ENCODE data around the gene TPK1.

Gene TPK1

DNA sequence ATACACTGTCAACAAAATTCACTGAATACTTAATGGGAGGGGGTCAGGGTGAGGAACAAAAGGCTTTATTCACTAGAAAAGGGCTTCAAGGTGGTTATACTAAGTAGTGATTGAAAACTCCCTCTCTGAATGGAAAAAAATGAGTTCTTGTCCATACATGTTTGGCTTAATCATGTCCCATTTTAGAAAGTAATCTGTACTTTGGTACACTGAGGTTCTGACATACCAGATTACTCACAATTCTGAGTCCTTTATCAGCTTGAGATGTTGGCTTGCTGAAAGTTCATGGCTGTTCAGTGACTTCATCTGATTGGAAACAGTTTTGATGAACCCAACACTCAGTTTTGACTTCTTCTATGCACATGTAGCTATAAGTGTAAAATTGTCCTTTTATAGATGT lies 419.5 kb downstream of the TPK1 start:
- no peak overlapping the region for H3K4me3 ChIP-seq (ENCODE audit: low read length in 2 of 2)

DNA sequence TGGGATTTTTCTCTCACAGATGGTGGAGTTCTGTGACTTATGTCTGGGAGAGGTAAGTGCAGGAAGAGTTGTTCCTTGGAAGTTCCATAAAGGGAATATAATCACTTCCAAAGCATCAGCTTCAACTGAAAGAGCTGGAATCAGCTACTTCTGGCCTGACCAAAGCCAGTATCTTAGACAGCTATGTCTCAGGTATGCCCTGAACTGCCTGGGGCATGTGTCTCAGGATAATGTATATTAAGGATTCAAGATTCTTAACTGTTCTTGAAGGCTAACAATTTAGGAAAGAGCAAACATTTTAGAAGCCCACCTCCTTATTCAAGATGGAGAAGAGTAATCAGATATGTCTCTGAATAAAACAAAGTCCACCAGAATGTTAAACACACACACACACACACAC lies 420.0 kb downstream of the TPK1 start:
- H3K9me3 ChIP-seq (ENCODE audit: control insufficient read depth in 2 of 2, low read length in 2 of 2), result no peaks in the 10 kb centered on the region
- no peaks in the 10 kb centered on the region for H3K27me3 ChIP-seq (ENCODE audit: control insufficient read depth in 2 of 2, insufficient read depth in 2 of 2, low read length in 2 of 2)
- no peak overlapping the region for H3K9ac ChIP-seq (ENCODE audit: low read depth in 1 of 2, low read length in 2 of 2)
- no peak overlapping the region for H3K4me3 ChIP-seq (ENCODE audit: low read length in 2 of 2)
- H3K4me1 ChIP-seq (ENCODE audit: control insufficient read depth in 2 of 2, insufficient read depth in 2 of 2, low read length in 2 of 2), result no peaks in the 10 kb centered on the region
- no peak overlapping the region for H3K27ac ChIP-seq (ENCODE audit: low read depth in 2 of 2, low read length in 2 of 2)
- no peaks in the 10 kb centered on the region for H3K36me3 ChIP-seq (ENCODE audit: control insufficient read depth in 2 of 2, insufficient read depth in 2 of 2, low read length in 2 of 2)

More for the DNA sequence above, 419.5 kb downstream of the TPK1 start:
- no peak overlapping the region for H3K9ac ChIP-seq (ENCODE audit: low read depth in 1 of 2, low read length in 2 of 2)
- no peak overlapping the region for H3K27ac ChIP-seq (ENCODE audit: low read depth in 2 of 2, low read length in 2 of 2)
- no peaks in the 10 kb centered on the region for H3K9me3 ChIP-seq (ENCODE audit: control insufficient read depth in 2 of 2, low read length in 2 of 2)
- H3K27me3 ChIP-seq (ENCODE audit: control insufficient read depth in 2 of 2, insufficient read depth in 2 of 2, low read length in 2 of 2), result no peaks in the 10 kb centered on the region
- H3K36me3 ChIP-seq (ENCODE audit: control insufficient read depth in 2 of 2, insufficient read depth in 2 of 2, low read length in 2 of 2), result no peaks in the 10 kb centered on the region
- H3K4me1 ChIP-seq (ENCODE audit: control insufficient read depth in 2 of 2, insufficient read depth in 2 of 2, low read length in 2 of 2), result no peaks in the 10 kb centered on the region

DNA sequence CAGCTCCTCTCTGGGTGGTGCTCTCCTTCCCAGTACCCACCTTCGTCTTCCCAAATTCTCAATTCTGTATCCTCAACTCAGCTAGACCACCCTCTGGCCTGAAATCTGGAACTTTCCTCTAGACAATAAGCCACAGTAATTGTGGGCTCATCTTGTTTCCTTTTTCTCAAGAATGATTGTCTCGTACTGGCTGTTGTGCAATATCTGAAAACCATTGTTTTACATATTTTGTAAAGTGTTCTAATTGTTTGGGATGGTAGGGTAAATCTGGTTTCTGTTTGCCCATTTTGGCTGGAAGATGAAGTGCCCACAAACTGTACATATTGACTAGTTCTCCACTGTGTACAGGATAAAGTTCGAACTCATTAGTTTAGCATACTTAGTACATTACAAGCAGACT lies 421.0 kb downstream of the TPK1 start:
- H3K27ac ChIP-seq (ENCODE audit: low read depth in 2 of 2, low read length in 2 of 2), result no peak overlapping the region

DNA sequence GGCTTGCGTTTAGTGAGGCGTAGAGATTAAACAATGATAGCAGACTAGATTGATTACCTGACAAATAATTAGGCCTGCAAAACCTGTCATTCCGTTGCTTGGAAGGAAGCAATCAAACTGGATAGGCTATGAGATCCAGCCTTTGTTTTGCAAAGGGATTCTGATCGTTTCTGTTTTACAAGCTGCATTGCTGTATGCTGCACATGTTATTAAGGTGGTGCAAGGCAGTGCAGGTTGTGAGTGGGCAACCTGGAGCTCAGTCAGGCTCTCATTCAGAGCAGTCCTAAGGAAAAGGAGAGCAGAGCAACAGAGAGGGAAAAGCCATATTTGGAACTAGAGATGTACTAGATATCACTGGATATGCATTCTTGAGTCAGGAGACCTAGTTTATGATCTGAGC lies 425.4 kb downstream of the TPK1 start:
- Histone ChIP-seq H3K27ac (ENCODE audit: low read depth in 2 of 2, low read length in 2 of 2) (no peak overlapping the region), H3K9me3 (ENCODE audit: control insufficient read depth in 2 of 2, low read length in 2 of 2) (no peaks in the 10 kb centered on the region), H3K4me1 (ENCODE audit: control insufficient read depth in 2 of 2, insufficient read depth in 2 of 2, low read length in 2 of 2) (no peaks in the 10 kb centered on the region), H3K9ac (ENCODE audit: low read depth in 1 of 2, low read length in 2 of 2) (no peak overlapping the region), H3K4me3 (ENCODE audit: low read length in 2 of 2) (no peak overlapping the region), H3K27me3 (ENCODE audit: control insufficient read depth in 2 of 2, insufficient read depth in 2 of 2, low read length in 2 of 2) (peaks cover 0 to 4% of the 10 kb centered on the region in 2 donors), H3K36me3 (ENCODE audit: control insufficient read depth in 2 of 2, insufficient read depth in 2 of 2, low read length in 2 of 2) (no peaks in the 10 kb centered on the region)

More for the DNA sequence above, 421.0 kb downstream of the TPK1 start:
- Histone ChIP-seq H3K27me3 (ENCODE audit: control insufficient read depth in 2 of 2, insufficient read depth in 2 of 2, low read length in 2 of 2) (peaks cover 0 to 2% of the 10 kb centered on the region in 2 donors), H3K9ac (ENCODE audit: low read depth in 1 of 2, low read length in 2 of 2) (no peak overlapping the region), H3K9me3 (ENCODE audit: control insufficient read depth in 2 of 2, low read length in 2 of 2) (no peaks in the 10 kb centered on the region), H3K4me3 (ENCODE audit: low read length in 2 of 2) (no peak overlapping the region), H3K36me3 (ENCODE audit: control insufficient read depth in 2 of 2, insufficient read depth in 2 of 2, low read length in 2 of 2) (no peaks in the 10 kb centered on the region), H3K4me1 (ENCODE audit: control insufficient read depth in 2 of 2, insufficient read depth in 2 of 2, low read length in 2 of 2) (no peaks in the 10 kb centered on the region)

DNA sequence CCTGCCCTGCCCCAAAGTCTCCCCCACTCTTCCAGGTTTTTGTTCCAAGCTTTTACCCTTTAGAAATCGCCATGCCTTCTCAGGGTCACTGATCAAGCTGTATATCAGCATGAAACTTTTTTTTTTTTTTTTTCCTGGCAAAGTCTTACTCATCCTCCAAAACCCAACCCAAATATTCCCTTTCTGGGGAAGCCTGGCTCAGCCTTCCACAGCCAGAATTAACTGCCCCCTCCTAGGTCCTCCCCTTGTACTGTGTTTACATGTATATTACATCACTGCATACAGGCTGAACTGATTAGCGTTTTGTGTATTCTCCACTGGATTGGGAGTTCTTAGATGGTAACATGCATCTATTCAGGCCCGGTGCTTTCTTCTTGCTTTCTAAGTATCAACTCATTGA lies 427.7 kb downstream of the TPK1 start:
- H3K4me3 ChIP-seq (ENCODE audit: low read length in 2 of 2), result no peak overlapping the region
- H3K9ac ChIP-seq (ENCODE audit: low read depth in 1 of 2, low read length in 2 of 2), result no peak overlapping the region
- H3K4me1 ChIP-seq (ENCODE audit: control insufficient read depth in 2 of 2, insufficient read depth in 2 of 2, low read length in 2 of 2), result no peaks in the 10 kb centered on the region
- H3K27ac ChIP-seq (ENCODE audit: low read depth in 2 of 2, low read length in 2 of 2), result no peak overlapping the region
- H3K36me3 ChIP-seq (ENCODE audit: control insufficient read depth in 2 of 2, insufficient read depth in 2 of 2, low read length in 2 of 2), result no peaks in the 10 kb centered on the region
- H3K27me3 ChIP-seq (ENCODE audit: control insufficient read depth in 2 of 2, insufficient read depth in 2 of 2, low read length in 2 of 2), result peaks cover 0 to 4% of the 10 kb centered on the region in 2 donors
- H3K9me3 ChIP-seq (ENCODE audit: control insufficient read depth in 2 of 2, low read length in 2 of 2), result no peaks in the 10 kb centered on the region

DNA sequence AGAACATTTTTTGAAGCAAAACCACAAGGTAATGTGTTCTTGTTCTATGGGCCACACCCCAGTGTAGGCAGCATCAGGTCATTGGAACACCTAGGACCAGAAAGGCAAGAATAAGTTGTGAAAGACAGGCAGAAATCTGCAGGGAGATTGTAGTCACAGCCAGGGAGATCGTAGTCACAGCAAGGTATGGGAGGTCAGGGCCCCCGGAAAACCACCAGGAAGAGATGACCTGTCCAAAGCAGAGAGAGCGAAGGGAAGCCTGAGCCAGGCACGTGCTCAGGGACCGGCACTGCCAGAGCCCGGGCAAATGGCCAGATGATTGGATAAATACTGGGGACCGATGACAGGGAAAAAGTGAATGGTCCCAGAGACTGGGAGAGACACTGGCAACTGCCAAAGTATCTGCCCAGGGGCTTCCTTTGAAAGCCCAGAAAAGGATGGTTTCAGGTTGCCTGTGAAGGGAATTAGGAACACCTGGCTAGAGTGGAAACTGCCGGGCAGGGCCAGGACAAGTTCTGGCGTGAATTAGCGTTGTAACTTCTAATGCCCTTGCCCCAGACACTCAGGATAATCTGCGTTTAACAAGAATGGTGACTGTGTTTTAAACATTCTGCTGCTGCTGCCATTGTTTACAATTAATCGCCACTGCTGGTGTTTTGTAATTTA lies 428.5 kb downstream of the TPK1 start:
- Histone ChIP-seq H3K4me1 (ENCODE audit: control insufficient read depth in 2 of 2, insufficient read depth in 2 of 2, low read length in 2 of 2) (no peaks in the 10 kb centered on the region), H3K9ac (ENCODE audit: low read depth in 1 of 2, low read length in 2 of 2) (no peak overlapping the region), H3K4me3 (ENCODE audit: low read length in 2 of 2) (no peak overlapping the region), H3K27ac (ENCODE audit: low read depth in 2 of 2, low read length in 2 of 2) (no peak overlapping the region), H3K36me3 (ENCODE audit: control insufficient read depth in 2 of 2, insufficient read depth in 2 of 2, low read length in 2 of 2) (no peaks in the 10 kb centered on the region), H3K27me3 (ENCODE audit: control insufficient read depth in 2 of 2, insufficient read depth in 2 of 2, low read length in 2 of 2) (peaks cover 0 to 4% of the 10 kb centered on the region in 2 donors), H3K9me3 (ENCODE audit: control insufficient read depth in 2 of 2, low read length in 2 of 2) (no peaks in the 10 kb centered on the region)

DNA sequence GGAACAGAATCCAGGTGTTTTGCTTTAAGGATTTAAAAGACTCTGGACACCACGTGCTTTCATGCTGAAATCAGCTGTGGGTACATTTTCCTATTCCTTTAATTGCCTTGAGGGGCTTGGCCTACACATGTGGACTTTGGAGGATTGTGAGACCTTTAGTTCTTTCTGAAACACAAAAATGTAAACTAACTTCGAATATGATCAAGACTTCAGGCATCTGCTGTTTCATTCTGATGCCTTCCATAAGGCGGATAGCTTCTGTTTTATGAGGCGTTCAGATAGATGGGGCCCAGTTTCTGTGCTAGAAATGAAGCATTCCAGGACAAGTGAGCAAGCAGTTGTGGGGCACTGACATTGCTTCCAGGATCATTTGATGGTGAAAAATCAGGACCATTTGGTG lies 430.9 kb downstream of the TPK1 start:
- no peaks in the 10 kb centered on the region for H3K36me3 ChIP-seq (ENCODE audit: control insufficient read depth in 2 of 2, insufficient read depth in 2 of 2, low read length in 2 of 2)
- no peak overlapping the region for H3K4me3 ChIP-seq (ENCODE audit: low read length in 2 of 2)
- no peaks in the 10 kb centered on the region for H3K4me1 ChIP-seq (ENCODE audit: control insufficient read depth in 2 of 2, insufficient read depth in 2 of 2, low read length in 2 of 2)
- no peak overlapping the region for H3K9ac ChIP-seq (ENCODE audit: low read depth in 1 of 2, low read length in 2 of 2)
- no peak overlapping the region for H3K27ac ChIP-seq (ENCODE audit: low read depth in 2 of 2, low read length in 2 of 2)
- H3K27me3 ChIP-seq (ENCODE audit: control insufficient read depth in 2 of 2, insufficient read depth in 2 of 2, low read length in 2 of 2), result peaks cover 0 to 3% of the 10 kb centered on the region in 2 donors
- H3K9me3 ChIP-seq (ENCODE audit: control insufficient read depth in 2 of 2, low read length in 2 of 2), result no peaks in the 10 kb centered on the region

DNA sequence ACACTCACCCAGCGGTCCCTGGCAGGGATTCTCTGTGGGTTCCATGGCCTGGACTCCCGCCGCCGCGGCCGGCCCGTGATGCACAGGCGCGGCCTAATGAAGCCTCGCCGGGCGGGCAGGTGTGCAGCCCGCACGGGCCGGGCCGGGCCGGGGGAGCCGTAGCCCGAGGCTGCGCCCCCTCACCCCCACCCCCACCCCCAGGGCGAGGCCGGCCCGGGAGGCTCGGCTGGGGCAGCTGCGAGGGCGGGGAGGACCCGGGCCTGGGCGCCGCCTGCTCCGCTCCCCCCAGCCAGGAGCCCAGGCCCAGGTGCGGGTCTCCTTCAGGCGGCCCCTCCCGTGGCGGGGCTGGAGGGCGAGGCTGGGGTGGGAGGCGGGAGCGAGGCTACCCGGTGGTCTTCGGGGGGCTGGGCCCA lies 432.2 kb downstream of the TPK1 start, which contains the start of gene NOBOX:
Gene NOBOX, minus strand, starts transcription at position 45 of the 413 bp plus-strand sequence.
- no peak within 1 kb of the TSS for H3K4me3 ChIP-seq (ENCODE audit: low read length in 2 of 2)
- no peaks in the 10 kb centered on the region for H3K4me1 ChIP-seq (ENCODE audit: control insufficient read depth in 2 of 2, insufficient read depth in 2 of 2, low read length in 2 of 2)
- no peaks in the 10 kb centered on the region for H3K36me3 ChIP-seq (ENCODE audit: control insufficient read depth in 2 of 2, insufficient read depth in 2 of 2, low read length in 2 of 2)
- no peaks in the 10 kb centered on the region for H3K9me3 ChIP-seq (ENCODE audit: control insufficient read depth in 2 of 2, low read length in 2 of 2)
- H3K27me3 ChIP-seq (ENCODE audit: control insufficient read depth in 2 of 2, insufficient read depth in 2 of 2, low read length in 2 of 2), result no peaks in the 10 kb centered on the region
- H3K27ac ChIP-seq (ENCODE audit: low read depth in 2 of 2, low read length in 2 of 2), result no peak within 1 kb of the TSS
- no peak within 1 kb of the TSS for H3K9ac ChIP-seq (ENCODE audit: low read depth in 1 of 2, low read length in 2 of 2)

DNA sequence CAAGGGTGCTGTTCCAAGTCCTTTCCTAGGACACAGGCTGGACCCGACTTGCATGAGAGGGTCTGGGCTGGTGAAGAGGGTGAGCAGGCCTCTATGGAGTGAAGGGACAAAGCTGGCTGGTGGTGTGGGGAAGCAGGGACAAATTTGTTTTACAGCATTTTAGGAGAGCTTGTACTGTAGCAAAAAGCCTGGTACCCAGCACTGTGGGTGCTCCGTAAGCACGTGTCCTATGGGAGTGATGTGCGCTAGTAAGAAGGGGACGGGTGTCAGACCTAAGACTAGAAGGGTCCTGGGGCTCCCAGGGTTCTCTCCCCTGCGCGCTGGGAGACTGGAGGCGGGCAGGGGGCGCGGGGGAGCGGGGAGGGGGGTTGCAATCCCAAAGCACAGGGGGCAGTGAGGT lies 432.8 kb downstream of the TPK1 start:
- H3K27ac ChIP-seq (ENCODE audit: low read depth in 2 of 2, low read length in 2 of 2), result no peak overlapping the region
- no peak overlapping the region for H3K9ac ChIP-seq (ENCODE audit: low read depth in 1 of 2, low read length in 2 of 2)
- H3K4me1 ChIP-seq (ENCODE audit: control insufficient read depth in 2 of 2, insufficient read depth in 2 of 2, low read length in 2 of 2), result no peaks in the 10 kb centered on the region
- H3K9me3 ChIP-seq (ENCODE audit: control insufficient read depth in 2 of 2, low read length in 2 of 2), result no peaks in the 10 kb centered on the region
- H3K27me3 ChIP-seq (ENCODE audit: control insufficient read depth in 2 of 2, insufficient read depth in 2 of 2, low read length in 2 of 2), result no peaks in the 10 kb centered on the region
- H3K36me3 ChIP-seq (ENCODE audit: control insufficient read depth in 2 of 2, insufficient read depth in 2 of 2, low read length in 2 of 2), result no peaks in the 10 kb centered on the region
- no peak overlapping the region for H3K4me3 ChIP-seq (ENCODE audit: low read length in 2 of 2)
